Naive B cell (primary cell): ENCODE results near the gene SLFN12L. TPM values are rescaled to one million over a fixed set of nuclear protein-coding genes. Genes with fewer than 3 reads are reported as not detected.

Experiments
- ATAC-seq, 2 donors: fragments of 150-1000 bp; cut with Tn5 transposase; 2 replicates each; pipeline ENCODE4 v1.10.0; 2021; ENCODE audit warnings: low read depth in 2 of 2, mild to moderate bottlenecking in 2 of 2, moderate library complexity in 2 of 2
- DNase-seq: peaks from one replicate; pipeline ENCODE4 v3.0.0; 2022
- H3K27ac Mint-ChIP-seq, 6 donors: one replicate each; pipeline ENCODE4 v1.8.0; 2020 to 2022; ENCODE audit warnings: mild to moderate bottlenecking in 6 of 6, mixed read lengths in 6 of 6, moderate library complexity in 5 of 6, inconsistent platforms in 2 of 6
- H3K27me3 Mint-ChIP-seq, 3 donors: one replicate each; pipeline ENCODE4 v1.8.0; 2021 to 2022; ENCODE audit warnings: mixed read lengths in 3 of 3, mild to moderate bottlenecking in 1 of 3
- H3K36me3 Mint-ChIP-seq, 2 donors: one replicate each; pipeline ENCODE4 v1.8.0; 2020 to 2022; ENCODE audit warnings: mixed read lengths in 2 of 2, inconsistent platforms in 1 of 2, mild to moderate bottlenecking in 1 of 2
- H3K4me1 Mint-ChIP-seq, 3 donors: one replicate each; pipeline ENCODE4 v1.8.0; 2020 to 2022; ENCODE audit warnings: mixed read lengths in 3 of 3, inconsistent platforms in 1 of 3, mild to moderate bottlenecking in 1 of 3, moderate library complexity in 1 of 3
- H3K4me3 Mint-ChIP-seq, 8 donors: one replicate each; pipeline ENCODE4 v1.8.0; 2020 to 2022; ENCODE audit warnings: mild to moderate bottlenecking in 8 of 8, mixed read lengths in 8 of 8, moderate library complexity in 8 of 8, inconsistent platforms in 2 of 8
- H3K9me3 Mint-ChIP-seq, 7 donors: one replicate each; pipeline ENCODE4 v1.8.0; 2020 to 2022; ENCODE audit warnings: mixed read lengths in 7 of 7, mild to moderate bottlenecking in 5 of 7, inconsistent platforms in 2 of 7, moderate library complexity in 1 of 7
- polyA plus RNA-seq, 6 donors: library from polyadenylated mRNA; unstranded; fragments of 300-500 nt; fragmentation: Illumina TruSeq; gene quantifications; one replicate each; pipeline ENCODE4 v1.2.3, GENCODE V29; 2021; ENCODE audit warnings: low read depth in 6 of 6

Gene SLFN12L
- polyA plus RNA-seq, 6 donors from 2014 or later = 0.09 to 0.23 (median 0.18) TPM; not detected in 2

GRCh38 chr17:35433075-35433894 lies 104.2 kb downstream of the SLFN12L start:
- H3K4me1 Mint-ChIP-seq = peaks cover 15 to 29% (median 24%) of the 10 kb centered on the region in 3 donors
- H3K9me3 Mint-ChIP-seq = no peaks in the 10 kb centered on the region
- H3K4me3 Mint-ChIP-seq = peak overlapping the region; percentile 88 to 100 (median 96)
- H3K27ac Mint-ChIP-seq = peak overlapping the region in 3 of 6 donors; percentile 84 to 95 (median 91)
- H3K36me3 Mint-ChIP-seq = peaks cover 0 to 4% of the 10 kb centered on the region in 2 donors
- DNase-seq = peak; percentile 6
- no peaks in the 10 kb centered on the region for H3K27me3 Mint-ChIP-seq
- ATAC-seq = peak in 1 of 2 donors; percentile 5

DNA sequence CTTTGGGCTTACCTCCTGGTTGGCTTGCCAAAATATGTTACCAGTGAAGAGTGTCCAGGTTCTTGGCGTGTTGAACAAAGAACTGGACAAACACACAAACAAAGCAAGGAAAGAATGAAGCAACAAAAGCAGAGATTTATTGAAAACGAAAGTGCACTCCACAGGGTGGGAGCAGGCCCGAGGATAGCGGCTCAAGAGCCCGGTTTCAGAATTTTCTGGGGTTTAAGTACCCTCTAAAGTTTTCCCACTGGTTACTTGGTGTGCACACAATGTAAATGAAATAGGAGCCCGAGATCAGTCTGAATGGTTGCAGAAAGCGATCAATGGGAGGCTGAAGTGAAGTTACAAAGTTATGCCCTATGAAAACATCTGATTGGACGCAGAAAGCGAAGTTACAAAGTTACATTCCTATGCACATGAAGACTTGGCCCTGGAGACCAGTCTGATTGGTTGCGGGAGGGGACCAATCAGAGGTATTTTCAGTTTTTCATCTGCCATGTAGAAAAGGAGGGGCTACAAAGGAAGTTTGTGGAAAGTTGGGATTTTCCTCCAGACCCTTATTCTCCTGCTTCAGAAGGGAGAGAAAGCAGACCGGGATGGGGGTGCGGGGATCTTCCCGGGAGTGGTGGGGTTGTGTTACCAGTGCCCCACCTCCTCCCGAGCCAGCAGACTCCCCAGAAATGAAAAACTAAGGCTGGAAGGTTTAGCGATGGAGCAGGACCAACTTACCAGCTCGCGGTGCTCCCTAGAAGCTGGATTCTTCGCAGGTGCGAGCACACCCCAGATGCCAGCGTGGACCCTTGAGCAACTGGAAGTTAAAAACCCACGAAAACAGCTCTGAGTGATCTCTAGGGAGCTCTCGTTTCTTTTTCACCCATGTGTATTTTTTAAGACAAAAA lies 105.1 kb downstream of the SLFN12L start, which contains the start of gene SLFN12:
TSS of gene SLFN12 (minus strand) at position 325 of the 899 bp plus-strand sequence. CDS start 9,472 bp downstream, outside the sequence.
- Mint-ChIP-seq H3K4me1 (peaks cover 15 to 29% (median 24%) of the 10 kb centered on the region in 3 donors), H3K36me3 (peaks cover 0 to 4% of the 10 kb centered on the region in 2 donors), H3K27ac (peak within 1 kb of the TSS; percentile 15 to 96 (median 93)), H3K4me3 (peak within 1 kb of the TSS; percentile 88 to 100 (median 96)), H3K27me3 (no peaks in the 10 kb centered on the region), H3K9me3 (no peaks in the 10 kb centered on the region)
- DNase-seq (peak; percentile 72), ATAC-seq (peak; percentile 97 to 99)

GRCh38 chr17:35429702-35430101 lies 107.8 kb downstream of the SLFN12L start:
- ATAC-seq = no peak
- H3K27me3 Mint-ChIP-seq = no peaks in the 10 kb centered on the region
- DNase-seq = no peak
- H3K36me3 Mint-ChIP-seq = peaks cover 0 to 4% of the 10 kb centered on the region in 2 donors
- no peak overlapping the region for H3K4me3 Mint-ChIP-seq
- no peaks in the 10 kb centered on the region for H3K9me3 Mint-ChIP-seq
- peaks cover 15 to 29% (median 24%) of the 10 kb centered on the region in 3 donors for H3K4me1 Mint-ChIP-seq
- no peak overlapping the region for H3K27ac Mint-ChIP-seq

GRCh38 chr17:35428229-35428628 lies 109.2 kb downstream of the SLFN12L start:
- Mint-ChIP-seq H3K4me3 (peak overlapping the region in 1 of 8 donors; percentile 69), H3K27me3 (no peaks in the 10 kb centered on the region), H3K27ac (no peak overlapping the region), H3K4me1 (peaks cover 11 to 21% (median 16%) of the 10 kb centered on the region in 3 donors), H3K36me3 (peaks cover 0 to 4% of the 10 kb centered on the region in 2 donors), H3K9me3 (no peaks in the 10 kb centered on the region)
- no peak for DNase-seq
- ATAC-seq = no peak

DNA sequence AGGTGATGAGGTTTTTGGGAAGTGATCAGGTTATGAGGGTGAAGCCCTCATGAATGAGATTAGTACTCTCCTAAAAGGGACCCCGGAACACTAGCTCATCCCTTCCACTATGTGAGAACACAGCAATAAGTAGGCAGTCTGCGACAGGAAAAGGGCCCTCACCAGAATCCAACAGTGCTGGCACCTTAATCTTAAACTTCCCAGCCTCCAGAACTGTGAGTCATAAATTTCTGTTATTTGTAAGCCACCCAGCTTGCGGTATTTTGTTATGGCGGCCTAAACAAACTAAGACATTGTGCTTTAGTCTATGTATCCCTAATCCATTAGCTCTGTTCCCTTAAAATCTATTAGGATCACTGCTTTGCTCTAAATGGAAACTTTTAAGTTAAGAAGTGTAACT lies 113.7 kb downstream of the SLFN12L start:
- H3K9me3 Mint-ChIP-seq = no peaks in the 10 kb centered on the region
- H3K27ac Mint-ChIP-seq = no peak overlapping the region
- DNase-seq (no peak), ATAC-seq (no peak)
- H3K27me3 Mint-ChIP-seq = no peaks in the 10 kb centered on the region
- H3K4me3 Mint-ChIP-seq = no peak overlapping the region
- peaks cover 8 to 14% of the 10 kb centered on the region in 2 donors for H3K36me3 Mint-ChIP-seq
- no peaks in the 10 kb centered on the region for H3K4me1 Mint-ChIP-seq

Other genes with a start within 250 kb of the SLFN12L start
- 10 to 100 TPM in 1 of 6 donors, 1 to 10 TPM in 5; 5.8 to 11.0 (median 6.9) TPM for gene SLFN11, start 164.1 kb downstream of the SLFN12L start, polyA plus RNA-seq
- 1 to 10 TPM in 5 of 6 donors, not detected in 1; 1.6 to 4.9 (median 2.4) TPM for gene SLFN12, start 105.2 kb downstream of the SLFN12L start, polyA plus RNA-seq
- gene SLFN13, start 88.9 kb downstream of the SLFN12L start, polyA plus RNA-seq = 1 to 10 TPM in 5 of 6 donors, under 1 TPM in 1; 0.54 to 5.6 (median 4.1) TPM
- gene SLFN14, start 23.1 kb upstream of the SLFN12L start, polyA plus RNA-seq = under 1 TPM in 2 of 6 donors, not detected in 4; 0.09 to 0.36 TPM
- gene PEX12, start 40.9 kb upstream of the SLFN12L start, polyA plus RNA-seq = 1 to 10 TPM; 1.6 to 2.6 (median 2.4) TPM
- gene AP2B1, start 49.6 kb upstream of the SLFN12L start, polyA plus RNA-seq = 10 to 100 TPM; 34.1 to 52.1 (median 40.8) TPM
- gene RASL10B, start 194.0 kb upstream of the SLFN12L start, polyA plus RNA-seq = not detected
- gene GAS2L2, start 215.6 kb upstream of the SLFN12L start, polyA plus RNA-seq = not detected
- gene C17orf50, start 223.2 kb upstream of the SLFN12L start, polyA plus RNA-seq = not detected